NCI-H2107 treated with DMSO at 0.1 percent for 48 hours (cell line): ENCODE measurements around the gene CABP1.

Experiments
- DNase-seq: peaks from one replicate; lab custom pipeline; 2025; ENCODE audit not compliant: unreplicated experiment; lab: John Stamatoyannopoulos, UW

CABP1 gene

GRCh38 chr12:120630104-120630892 is 10.1 kb upstream of the CABP1 start:
- DNase-seq = no peak

GRCh38 chr12:120631097-120631496 is 9.3 kb upstream of the CABP1 start:
- DNase-seq = no peak

DNA sequence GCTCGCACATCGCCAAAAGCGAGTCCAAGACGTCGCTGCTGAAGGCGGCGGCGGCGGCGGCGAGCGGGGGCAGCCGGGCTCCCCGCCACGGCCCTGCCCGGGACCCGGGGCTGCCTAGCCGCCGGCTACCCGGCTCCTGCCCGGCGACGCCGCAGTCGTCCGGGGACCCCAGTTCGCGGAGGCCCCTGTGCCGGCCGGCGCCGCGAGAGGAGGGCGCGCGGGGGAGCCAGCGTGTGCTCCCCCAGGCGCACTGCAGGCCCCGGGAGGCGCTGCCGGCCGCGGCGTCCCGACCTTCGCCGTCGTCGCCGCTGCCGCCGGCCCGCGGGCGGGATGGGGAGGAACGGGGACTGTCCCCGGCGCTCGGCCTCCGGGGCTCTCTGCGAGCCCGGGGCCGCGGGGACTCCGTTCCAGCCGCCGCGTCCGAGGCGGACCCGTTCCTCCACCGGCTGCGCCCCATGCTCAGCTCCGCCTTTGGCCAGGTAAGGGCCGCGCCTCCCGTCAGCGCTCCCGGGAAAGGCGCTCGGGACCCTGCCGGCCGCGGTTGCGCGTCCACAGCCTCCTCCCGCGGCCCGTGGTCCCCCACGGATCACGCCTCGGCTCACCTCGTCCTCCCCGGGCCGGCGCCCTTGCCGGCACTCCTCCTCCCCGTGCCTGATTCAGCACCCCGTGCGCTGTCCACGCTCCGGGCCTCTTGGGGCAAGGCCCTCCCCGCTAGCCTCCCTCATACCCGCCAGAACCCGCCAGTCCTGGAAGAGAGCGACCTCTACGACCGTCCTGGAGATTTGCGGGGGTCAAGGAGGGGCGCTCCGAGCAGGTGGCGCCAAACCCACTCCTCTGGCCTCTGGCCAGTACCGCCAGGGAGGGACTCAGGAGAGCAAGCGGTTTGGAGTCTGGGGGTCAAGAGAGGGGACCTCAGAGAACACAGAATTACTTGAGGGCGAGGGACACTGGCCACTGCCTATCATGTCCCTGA is 721 bp downstream of the CABP1 start:
- no peak for DNase-seq

DNA sequence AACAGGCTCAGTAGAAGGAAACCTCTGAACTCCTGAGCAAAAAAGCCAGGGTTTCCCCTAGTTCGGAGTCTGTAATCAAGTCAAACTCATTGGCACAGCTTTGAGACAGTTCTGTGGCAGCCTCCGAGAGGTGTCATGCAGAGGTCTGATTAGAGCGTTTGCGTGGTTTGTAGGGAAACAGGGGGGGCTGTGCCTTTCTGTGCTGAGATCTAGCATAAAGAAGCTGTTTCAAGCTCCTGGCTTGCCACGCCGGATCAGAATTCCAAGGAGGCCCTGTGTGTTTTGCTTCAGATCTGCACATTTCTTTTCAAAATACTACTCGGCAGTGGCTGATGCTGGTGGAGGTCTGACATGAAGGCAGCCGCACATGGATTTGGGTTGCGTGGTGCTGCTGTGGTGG is 1.7 kb downstream of the CABP1 start:
- DNase-seq = no peak

DNA sequence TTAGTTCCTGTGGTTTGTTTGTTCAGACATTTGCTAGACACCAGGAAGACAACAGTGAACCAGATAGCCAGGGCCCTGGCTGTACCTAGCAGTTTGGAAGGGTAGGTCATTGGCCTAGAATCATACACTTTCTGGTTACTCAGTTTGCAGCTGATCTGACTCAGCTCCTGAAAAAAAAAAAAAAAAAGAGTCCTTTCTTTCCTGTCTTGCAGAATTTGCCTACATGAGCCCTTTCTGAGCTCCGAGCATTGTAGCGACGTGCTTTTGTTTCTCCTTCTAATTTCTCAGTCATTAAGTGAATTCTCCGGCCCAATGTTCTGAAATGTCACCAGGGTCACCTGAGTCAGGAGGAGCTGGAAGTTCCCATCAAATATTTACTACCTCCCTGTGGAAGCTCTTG is 2.4 kb downstream of the CABP1 start:
- DNase-seq = no peak

- no peak for DNase-seq
Measured at GRCh38 chr12:120643574-120643973, 3.1 kb downstream of the CABP1 start.

DNA sequence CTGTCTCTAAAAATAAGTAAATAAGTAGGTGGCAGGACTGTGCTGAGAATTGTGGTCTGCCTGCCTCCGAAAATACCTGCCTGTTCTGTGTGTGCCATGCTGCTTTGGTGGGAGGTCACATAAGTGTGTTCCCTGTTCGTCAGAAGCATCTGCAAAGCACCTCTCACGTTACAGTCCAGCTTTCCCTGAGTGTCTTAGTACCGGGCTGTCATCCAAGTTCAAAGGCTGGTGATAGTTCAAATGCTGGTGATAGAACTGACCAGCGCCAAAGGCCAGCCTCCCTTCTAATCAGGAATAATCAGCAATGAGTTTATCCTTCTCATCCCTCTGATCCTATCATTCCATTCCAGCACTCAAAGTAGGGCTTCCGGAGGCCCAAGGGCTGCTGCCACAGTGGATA is 5.6 kb downstream of the CABP1 start:
- DNase-seq = no peak

DNA sequence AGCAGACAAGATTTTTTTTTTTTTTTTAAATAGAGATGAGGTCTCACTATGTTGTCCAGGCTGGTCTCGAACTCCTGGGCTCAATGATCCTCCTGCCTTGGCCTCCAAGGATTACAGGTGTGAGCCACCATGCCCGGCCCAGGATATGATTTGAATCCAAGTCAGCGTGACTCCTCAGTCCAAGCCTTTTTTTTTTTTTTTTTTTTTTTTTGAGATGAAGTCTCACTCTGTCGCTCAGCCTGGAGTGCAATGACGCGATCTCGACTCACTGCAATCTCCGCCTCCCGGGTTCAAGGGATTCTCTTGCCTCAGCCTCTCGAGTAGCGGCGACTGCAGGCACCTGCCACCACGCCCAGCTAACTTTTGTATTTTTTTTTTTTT is 6.9 kb downstream of the CABP1 start:
- DNase-seq = no peak

GRCh38 chr12:120649442-120650232 is 9.2 kb downstream of the CABP1 start:
- DNase-seq = no peak

GRCh38 chr12:120650233-120650690 is 9.8 kb downstream of the CABP1 start:
- no peak for DNase-seq

GRCh38 chr12:120651821-120652220 is 11.4 kb downstream of the CABP1 start:
- no peak for DNase-seq

GRCh38 chr12:120652656-120653435 is 12.4 kb downstream of the CABP1 start:
- no peak for DNase-seq

DNA sequence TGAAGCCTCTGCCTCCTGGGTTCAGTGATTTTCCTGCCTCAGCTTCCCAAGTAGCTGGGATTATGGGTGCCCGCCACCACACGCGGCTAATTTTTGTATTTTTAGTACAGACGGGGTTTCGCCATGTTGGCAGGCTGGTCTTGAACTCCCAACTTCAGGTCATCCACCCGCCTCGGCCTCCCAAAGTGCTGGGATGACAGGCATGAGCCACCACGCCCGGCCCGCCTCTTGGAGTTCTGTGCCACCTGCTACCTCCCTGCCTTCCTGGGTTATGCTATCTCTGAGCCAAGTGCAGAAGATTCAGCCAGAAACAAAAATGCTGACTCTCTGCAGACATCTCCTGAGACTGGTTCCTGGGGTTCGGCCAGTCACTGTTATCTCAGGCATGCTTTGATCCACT is 13.2 kb downstream of the CABP1 start:
- DNase-seq = no peak

GRCh38 chr12:120654656-120655055 is 14.2 kb downstream of the CABP1 start:
- DNase-seq = no peak

DNA sequence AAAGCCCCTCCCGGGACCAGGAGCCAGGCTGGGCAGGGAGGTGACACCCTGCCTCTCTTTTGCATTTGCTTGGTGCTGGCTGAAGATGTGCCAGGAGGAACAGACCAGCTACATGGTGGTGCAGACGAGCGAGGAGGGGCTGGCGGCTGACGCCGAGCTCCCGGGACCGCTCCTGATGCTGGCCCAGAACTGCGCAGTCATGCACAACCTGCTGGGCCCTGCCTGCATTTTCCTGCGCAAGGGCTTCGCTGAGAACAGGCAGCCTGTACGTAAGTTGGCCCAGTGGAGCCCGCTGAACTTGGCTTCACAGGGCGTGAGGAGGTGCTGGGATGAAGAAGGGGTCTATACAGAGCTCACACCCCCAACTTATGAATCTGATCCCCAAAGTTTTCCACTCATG is 15.6 kb downstream of the CABP1 start:
- no peak for DNase-seq

DNA sequence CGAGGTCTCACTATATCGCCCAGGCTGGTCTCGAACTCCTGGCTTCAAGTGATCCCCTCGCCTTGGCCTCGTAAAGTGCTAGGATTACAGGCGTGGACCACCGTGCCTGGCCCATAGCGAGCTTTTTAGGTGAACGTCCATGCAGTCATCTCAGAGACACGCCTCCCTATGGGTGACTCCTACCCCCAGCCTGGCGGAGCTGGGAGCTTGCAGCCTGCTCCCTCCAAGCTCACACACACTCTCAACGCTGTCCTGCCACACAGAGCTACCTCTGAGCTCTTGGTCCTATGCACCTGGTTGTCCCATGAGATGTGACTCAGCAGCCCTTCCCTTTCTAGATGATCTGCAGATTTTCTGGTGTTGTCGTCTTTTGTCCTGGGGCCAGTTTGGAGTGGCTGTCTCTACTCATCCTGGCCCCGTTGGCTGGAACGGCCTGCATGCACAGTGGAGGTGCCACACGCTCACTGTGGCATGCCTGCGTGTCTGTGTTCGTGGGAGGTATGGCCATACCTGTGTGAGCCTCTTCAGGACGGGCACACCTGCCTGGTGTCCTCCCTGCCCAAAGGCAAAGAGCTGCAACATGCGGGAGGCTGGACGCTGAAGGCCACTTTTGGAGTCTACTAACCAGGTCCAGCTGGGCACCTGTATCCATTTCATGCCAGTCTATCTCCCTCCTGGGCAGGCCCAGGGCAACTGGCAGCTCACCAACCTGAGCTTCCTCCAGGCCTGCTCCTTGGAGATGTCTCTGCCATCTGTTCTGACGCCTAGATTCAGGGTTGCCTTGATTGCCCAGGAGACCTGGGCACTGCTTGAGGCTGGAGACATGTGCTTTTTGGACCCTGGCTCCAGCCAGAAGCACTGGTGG is 18.1 kb downstream of the CABP1 start:
- no peak for DNase-seq

- no peak for DNase-seq
Measured at GRCh38 chr12:120659151-120659525, 18.7 kb downstream of the CABP1 start.

DNA sequence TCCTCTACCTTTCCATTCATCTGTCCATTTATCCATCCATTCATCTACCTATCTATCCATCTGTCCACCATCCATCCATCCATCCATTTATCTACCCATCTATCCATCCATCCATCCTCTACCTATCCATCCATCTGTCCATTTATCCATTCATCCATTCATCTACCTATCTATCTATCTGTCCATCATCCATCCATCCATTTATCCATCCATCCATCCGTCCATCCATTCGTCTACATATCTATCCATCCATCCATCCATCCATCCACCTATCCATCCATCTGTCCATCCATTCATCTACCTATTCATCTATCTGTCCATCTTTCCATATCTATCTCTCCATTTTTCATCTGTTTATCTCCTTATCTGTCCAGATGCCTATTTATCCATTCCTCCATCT is 21.0 kb downstream of the CABP1 start:
- no peak for DNase-seq

- DNase-seq = no peak
Measured at GRCh38 chr12:120662879-120663278, 22.5 kb downstream of the CABP1 start.

DNA sequence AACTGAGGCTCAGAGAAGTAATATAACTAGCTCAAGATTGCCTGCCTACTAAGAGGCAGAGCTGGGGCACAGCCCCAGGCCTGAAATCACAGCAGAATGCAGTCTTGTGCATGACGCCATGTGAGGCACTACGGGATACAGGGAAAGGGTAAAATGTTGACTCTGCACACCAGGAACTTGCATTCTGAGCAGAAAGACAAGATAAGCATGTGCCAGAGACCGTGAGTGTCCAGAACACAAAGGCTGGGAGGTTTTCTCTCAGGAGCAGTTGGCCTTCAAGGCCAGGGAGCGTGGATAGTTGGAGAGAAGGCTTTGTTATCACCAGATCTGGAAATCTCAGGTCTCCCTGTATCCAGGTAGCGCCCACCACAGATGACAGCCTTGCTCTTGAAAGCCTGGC is 23.3 kb downstream of the CABP1 start:
- no peak for DNase-seq
